ENCODE data around the gene MGAT5. TPM values are rescaled to one million over a fixed set of nuclear protein-coding genes. Genes with fewer than 3 reads are reported as not detected.

The MGAT5 gene
- total RNA-seq, 1 experiment from 2014 or later, result 34.0 TPM

DNA sequence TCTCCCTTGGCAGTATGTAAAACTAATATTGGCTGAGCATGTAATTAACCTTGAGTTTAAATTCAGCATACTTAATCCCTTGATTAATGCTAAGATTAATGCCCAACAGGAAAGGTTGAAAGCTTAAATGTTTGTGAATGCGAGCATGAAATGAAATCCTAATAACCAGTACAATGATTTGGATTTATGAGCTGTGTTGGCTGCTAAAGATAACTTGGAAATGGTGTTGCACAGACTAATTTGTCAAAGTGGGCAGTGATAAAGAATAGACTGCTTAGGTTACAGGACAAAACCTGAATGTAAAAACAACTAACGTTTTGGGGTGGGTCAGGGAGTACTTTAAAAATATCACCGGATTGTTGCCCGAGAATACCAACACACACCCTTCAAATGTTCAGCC lies 70.6 kb downstream of the MGAT5 start:
- RAD21 ChIA-PET (ENCODE audit: low non-redundant PET in 1 of 2, low total read pairs in 2 of 2, uncharacterized antibody in 2 of 2, unreplicated experiment in 2 of 2), result no interaction called here
- intact Hi-C loops (cut with micrococcal nuclease), result no loop called here
- H4K20me1 ChIP-seq (ENCODE audit: insufficient read depth), result no peaks in the 10 kb centered on the region
- no TSS peak for BruUV-seq (replicated peaks)
- no peaks in the 10 kb centered on the region for H3K36me3 ChIP-seq (ENCODE audit: control insufficient read depth in 1 of 2, insufficient read depth in 2 of 2, low read length in 2 of 2)
- TF ChIP-seq, protein P1, sequence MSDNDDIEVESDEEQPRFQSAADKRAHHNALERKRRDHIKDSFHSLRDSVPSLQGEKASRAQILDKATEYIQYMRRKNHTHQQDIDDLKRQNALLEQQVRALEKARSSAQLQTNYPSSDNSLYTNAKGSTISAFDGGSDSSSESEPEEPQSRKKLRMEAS (IDR thresholded peaks at IDR 0.05), result no peak
- TF ChIP-seq FOSL1 (IDR thresholded peaks at IDR 0.05; ENCODE audit: low read depth) (no peak), TCF7L2 (IDR thresholded peaks at IDR 0.05; ENCODE audit: borderline replicate concordance, extremely low read depth, insufficient read depth, insufficient read length) (no peak), POLR2A (IDR thresholded peaks at IDR 0.05; ENCODE audit: borderline replicate concordance, extremely low read depth, insufficient read depth, insufficient read length) (no peak), ZNF274 (IDR thresholded peaks at IDR 0.05; ENCODE audit: low read depth, low read length) (no peak)
- no peak overlapping the region for H3K4me3 ChIP-seq (replicated peaks in 1 of 2; ENCODE audit: low read depth in 1 of 2, low read length in 2 of 2)
- no peak for ATAC-seq
- no peaks in the 10 kb centered on the region for H3K9me3 ChIP-seq (ENCODE audit: control insufficient read depth in 1 of 2, insufficient read depth in 1 of 2, low read depth in 1 of 2, low read length in 2 of 2)
- H3K9ac ChIP-seq (ENCODE audit: low read length), result no peak overlapping the region
- no peak overlapping the region for H3K27ac ChIP-seq (ENCODE audit: low read depth, low read length)
- H3K9me2 ChIP-seq (ENCODE audit: insufficient read depth), result no peaks in the 10 kb centered on the region
- DNase-seq (ENCODE audit: low read depth, low spot score), result no peak
- no peak overlapping the region for H3K4me2 ChIP-seq (ENCODE audit: low read length)
- no peak overlapping the region for H2AFZ ChIP-seq (ENCODE audit: low read depth, low read length, poor library complexity, severe bottlenecking)
- H3K4me1 ChIP-seq (ENCODE audit: control insufficient read depth in 1 of 2, insufficient read depth in 2 of 2, low read length in 2 of 2), result no peaks in the 10 kb centered on the region
- no peaks in the 10 kb centered on the region for H3K27me3 ChIP-seq (ENCODE audit: insufficient read depth, low read length)
- no peaks in the 10 kb centered on the region for H3K79me2 ChIP-seq (ENCODE audit: insufficient read depth, low read length)
- POLR2A ChIA-PET, result no interaction called here
- CTCF ChIA-PET, result no interaction called here

DNA sequence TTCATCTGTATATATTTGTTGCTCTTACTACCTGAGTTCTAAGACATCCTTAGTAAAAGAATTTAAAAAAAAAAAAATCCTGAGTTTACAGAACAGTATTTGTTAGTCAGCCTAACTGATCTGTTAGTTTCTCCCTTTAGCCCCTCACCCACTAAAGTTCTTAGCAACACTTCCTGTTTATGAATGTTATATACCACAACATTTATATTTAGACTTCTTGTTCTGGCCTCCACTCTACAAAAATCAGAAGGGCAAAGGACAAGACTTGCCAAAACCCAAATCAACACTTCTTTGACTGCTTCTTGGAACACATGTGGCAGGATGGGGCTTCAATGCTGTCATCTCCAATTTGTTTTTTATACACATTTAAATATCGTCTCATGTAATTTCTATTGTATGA lies 71.1 kb downstream of the MGAT5 start:
- CTCF ChIA-PET, result no interaction called here
- RAD21 ChIA-PET (ENCODE audit: low non-redundant PET in 1 of 2, low total read pairs in 2 of 2, uncharacterized antibody in 2 of 2, unreplicated experiment in 2 of 2), result no interaction called here
- no peaks in the 10 kb centered on the region for H3K4me1 ChIP-seq (ENCODE audit: control insufficient read depth in 1 of 2, insufficient read depth in 2 of 2, low read length in 2 of 2)
- no peak overlapping the region for H3K4me2 ChIP-seq (ENCODE audit: low read length)
- ATAC-seq (no peak), DNase-seq (ENCODE audit: low read depth, low spot score) (no peak)
- H3K79me2 ChIP-seq (ENCODE audit: insufficient read depth, low read length), result no peaks in the 10 kb centered on the region
- H2AFZ ChIP-seq (ENCODE audit: low read depth, low read length, poor library complexity, severe bottlenecking), result no peak overlapping the region
- no peaks in the 10 kb centered on the region for H4K20me1 ChIP-seq (ENCODE audit: insufficient read depth)
- no peaks in the 10 kb centered on the region for H3K36me3 ChIP-seq (ENCODE audit: control insufficient read depth in 1 of 2, insufficient read depth in 2 of 2, low read length in 2 of 2)
- no peak overlapping the region for H3K4me3 ChIP-seq (replicated peaks in 1 of 2; ENCODE audit: low read depth in 1 of 2, low read length in 2 of 2)
- BruUV-seq (replicated peaks), result no TSS peak
- POLR2A ChIA-PET, result no interaction called here
- TF ChIP-seq FOSL1 (IDR thresholded peaks at IDR 0.05; ENCODE audit: low read depth) (no peak), EZH2 (IDR thresholded peaks at IDR 0.05) (no peak), ZNF274 (IDR thresholded peaks at IDR 0.05; ENCODE audit: low read depth, low read length) (no peak), ELF1 (IDR thresholded peaks at IDR 0.05; ENCODE audit: borderline replicate concordance, low read depth) (no peak), SIN3A (IDR thresholded peaks at IDR 0.05; ENCODE audit: low read depth) (no peak), JUND (IDR thresholded peaks at IDR 0.05) (no peak), CEBPB (IDR thresholded peaks at IDR 0.05; ENCODE audit: low read depth) (no peak)
- TF ChIP-seq, protein P2, sequence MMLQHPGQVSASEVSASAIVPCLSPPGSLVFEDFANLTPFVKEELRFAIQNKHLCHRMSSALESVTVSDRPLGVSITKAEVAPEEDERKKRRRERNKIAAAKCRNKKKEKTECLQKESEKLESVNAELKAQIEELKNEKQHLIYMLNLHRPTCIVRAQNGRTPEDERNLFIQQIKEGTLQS (IDR thresholded peaks at IDR 0.05), result no peak
- TF ChIP-seq, protein P3, sequence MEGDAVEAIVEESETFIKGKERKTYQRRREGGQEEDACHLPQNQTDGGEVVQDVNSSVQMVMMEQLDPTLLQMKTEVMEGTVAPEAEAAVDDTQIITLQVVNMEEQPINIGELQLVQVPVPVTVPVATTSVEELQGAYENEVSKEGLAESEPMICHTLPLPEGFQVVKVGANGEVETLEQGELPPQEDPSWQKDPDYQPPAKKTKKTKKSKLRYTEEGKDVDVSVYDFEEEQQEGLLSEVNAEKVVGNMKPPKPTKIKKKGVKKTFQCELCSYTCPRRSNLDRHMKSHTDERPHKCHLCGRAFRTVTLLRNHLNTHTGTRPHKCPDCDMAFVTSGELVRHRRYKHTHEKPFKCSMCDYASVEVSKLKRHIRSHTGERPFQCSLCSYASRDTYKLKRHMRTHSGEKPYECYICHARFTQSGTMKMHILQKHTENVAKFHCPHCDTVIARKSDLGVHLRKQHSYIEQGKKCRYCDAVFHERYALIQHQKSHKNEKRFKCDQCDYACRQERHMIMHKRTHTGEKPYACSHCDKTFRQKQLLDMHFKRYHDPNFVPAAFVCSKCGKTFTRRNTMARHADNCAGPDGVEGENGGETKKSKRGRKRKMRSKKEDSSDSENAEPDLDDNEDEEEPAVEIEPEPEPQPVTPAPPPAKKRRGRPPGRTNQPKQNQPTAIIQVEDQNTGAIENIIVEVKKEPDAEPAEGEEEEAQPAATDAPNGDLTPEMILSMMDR (IDR thresholded peaks at IDR 0.05 in 2 of 3, conservative IDR thresholded peaks at IDR 0.05 in 1 of 3; ENCODE audit: borderline replicate concordance in 1 of 3, insufficient read depth in 1 of 3, low read depth in 2 of 3, low read length in 2 of 3), result no peak
- intact Hi-C loops (cut with micrococcal nuclease), result no loop called here
- H3K27ac ChIP-seq (ENCODE audit: low read depth, low read length), result no peak overlapping the region
- no peaks in the 10 kb centered on the region for H3K27me3 ChIP-seq (ENCODE audit: insufficient read depth, low read length)
- H3K9ac ChIP-seq (ENCODE audit: low read length), result no peak overlapping the region
- H3K9me2 ChIP-seq (ENCODE audit: insufficient read depth), result no peaks in the 10 kb centered on the region
- H3K9me3 ChIP-seq (ENCODE audit: control insufficient read depth in 1 of 2, insufficient read depth in 1 of 2, low read depth in 1 of 2, low read length in 2 of 2), result no peaks in the 10 kb centered on the region

Data from HCT116 (cell line).